GM18870 (cell line): ENCODE measurements around the gene CFAP52.
"Not testable (repeated sequence)": the region's sequence is repeated elsewhere in the genome, so short reads cannot be mapped to it uniquely, and the experiment has no call there.

Experiments
- ATAC-seq: cut with Tn5 transposase; IDR thresholded peaks from one replicate; pipeline ENCODE4 v1.9.1; 2021; ENCODE audit warnings: moderate library complexity; ENCODE audit not compliant: unreplicated experiment

Gene CFAP52

DNA sequence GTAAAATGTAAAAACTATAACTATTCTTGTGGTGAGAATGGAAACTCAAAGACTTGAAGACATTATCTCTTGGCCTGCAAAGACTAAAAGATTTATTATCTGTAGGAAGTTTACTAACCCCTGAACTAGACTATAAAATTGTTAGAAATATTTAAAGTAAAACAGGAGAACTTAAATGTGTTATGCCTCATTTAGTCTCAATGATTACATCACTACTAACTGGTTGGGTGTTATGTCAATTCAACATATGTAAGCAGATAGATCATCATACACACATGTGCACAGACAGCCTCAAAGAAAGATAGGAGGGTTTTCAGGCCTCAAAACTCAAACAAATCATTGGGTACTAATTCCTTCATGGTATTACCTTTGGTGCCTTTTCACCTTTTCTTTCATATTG lies 8.4 kb upstream of the CFAP52 start:
- no peak for ATAC-seq

DNA sequence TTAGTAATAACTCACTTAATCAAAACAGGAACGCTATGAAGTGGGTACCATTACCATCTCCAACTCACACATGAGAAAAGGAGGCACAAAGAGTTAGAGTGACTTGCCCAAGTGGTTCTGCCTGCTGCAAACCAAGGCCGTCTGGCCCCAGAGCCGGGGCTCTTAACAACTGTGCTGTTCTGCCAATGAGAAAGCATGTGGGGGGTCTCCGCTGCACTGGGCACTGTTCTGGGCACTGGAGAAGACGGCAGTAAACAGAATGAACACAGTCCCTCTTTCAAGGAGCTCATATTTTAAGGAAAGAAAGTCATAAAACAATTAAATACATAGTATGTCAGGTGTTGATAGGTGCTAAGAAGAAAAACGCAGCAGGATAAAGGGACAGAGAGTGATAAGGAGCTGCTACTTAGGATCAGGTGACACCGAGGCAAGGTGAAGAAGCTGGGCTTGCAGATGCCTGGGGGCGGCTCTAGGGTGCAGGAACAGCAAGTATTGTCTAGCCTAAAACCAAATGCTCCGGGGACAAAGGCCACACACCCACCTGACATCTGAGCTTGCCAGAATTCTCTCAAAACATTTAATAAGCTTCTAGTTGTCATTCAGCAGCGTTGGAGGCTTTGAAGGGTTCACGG lies 7.4 kb upstream of the CFAP52 start:
- ATAC-seq = no peak

DNA sequence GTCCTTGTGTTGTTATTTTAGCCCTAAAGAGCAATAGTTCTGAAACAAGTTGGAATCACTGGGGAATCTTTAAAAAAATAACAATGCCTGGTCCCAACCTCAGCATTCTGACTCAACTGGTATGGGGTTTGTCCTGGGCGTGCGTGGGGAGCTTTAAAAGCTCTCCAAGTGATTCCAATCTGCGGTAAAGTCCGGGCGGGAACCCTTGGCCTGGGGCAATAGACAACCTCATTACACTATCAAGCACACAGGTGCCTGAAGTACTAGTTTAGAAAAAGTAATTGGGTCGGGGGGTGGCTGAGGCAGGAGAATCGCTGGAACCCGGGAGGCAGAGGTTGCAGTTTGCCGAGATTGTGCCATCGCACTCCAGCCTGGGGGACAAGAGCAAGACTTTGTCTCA lies 5.2 kb upstream of the CFAP52 start:
- no peak for ATAC-seq

DNA sequence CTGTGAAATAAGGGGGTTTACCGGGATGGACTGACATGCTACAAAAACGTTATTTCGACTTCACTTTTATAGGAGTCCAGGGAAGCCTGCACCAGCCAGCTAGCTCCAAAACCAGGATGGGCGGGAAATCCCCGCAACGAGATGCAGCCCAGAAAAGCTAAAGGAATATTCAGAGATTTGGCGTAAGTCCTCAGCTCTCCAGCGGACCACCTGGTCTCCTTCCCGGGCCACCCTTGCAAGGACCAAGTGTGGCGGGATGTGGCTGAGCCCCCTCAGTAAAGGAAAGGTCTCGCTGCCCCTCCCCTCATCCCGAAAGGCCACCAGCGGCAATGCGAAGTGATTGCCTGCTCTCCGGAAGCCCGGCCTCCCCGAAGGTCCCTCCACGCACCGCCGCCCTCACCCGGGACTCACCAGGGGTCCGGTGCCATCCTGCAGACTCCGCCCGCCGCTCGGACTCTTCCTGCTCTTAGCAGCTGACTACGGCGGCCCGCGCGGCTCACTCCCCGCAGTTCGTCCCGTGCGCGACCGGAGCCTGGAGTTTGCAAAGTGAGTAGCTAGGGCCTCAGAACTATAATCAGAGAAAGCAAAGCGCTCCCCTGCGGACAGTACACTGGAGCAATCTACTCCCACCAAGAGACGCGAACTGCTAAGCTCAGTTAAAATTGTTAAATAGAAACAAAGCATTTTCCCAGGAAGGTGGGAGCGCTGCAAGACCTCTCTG lies 901 bp upstream of the CFAP52 start, which contains the start of gene STX8:
Gene STX8 (minus strand): TSS at position 440 of the 721 bp plus-strand sequence. CDS start 12 bp downstream, at position 428.
- peak; percentile 38 for ATAC-seq

DNA sequence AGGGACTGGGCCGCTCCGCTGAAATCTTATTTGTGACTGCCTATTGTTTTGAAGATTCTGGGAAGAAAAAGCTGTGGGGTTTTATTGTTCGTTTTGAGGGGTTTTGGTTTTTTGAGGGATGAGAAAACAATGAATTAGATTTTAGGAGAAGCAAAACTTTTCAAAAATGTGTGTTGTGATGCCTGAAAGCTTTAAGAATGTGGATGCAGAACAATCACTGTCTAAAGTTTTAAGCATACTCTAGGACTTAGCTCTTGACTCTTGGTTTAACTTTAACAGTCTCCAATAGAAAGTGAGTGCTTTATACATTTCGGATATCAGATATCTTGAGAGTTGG lies 899 bp downstream of the CFAP52 start:
- no peak for ATAC-seq

DNA sequence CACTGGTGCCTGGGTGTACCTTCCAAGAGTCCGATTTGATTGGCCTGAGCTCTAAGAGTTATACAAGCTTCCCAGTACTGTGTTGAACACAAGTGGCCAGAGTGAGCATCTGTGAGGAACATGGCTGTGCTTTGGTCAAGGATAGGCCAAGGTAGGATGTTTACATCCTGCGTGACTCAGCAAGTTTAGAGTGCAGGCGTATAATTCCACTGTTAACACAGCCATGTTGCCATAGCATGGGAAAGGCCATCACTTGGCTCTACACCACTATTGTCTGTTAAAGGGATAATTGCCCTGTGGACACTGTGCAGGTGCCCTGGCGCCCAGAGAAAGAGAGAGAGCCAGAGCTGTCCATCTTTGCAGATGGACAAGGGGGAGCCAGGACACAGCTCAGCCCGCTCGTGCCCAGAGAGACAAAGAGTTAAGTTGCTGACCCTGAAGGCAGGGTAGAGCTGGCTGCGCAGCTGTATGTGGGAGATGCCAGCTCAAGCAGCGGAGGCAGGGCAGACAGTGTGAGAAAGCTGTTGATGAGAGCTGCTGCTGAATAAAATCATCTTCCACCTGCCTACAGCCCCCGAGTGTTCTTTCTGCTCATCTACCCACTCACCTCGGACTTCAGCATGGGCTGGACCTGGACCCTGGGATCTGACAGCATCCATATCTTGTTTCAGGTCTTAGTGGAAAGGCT lies 11.7 kb downstream of the CFAP52 start:
- no peak for ATAC-seq

DNA sequence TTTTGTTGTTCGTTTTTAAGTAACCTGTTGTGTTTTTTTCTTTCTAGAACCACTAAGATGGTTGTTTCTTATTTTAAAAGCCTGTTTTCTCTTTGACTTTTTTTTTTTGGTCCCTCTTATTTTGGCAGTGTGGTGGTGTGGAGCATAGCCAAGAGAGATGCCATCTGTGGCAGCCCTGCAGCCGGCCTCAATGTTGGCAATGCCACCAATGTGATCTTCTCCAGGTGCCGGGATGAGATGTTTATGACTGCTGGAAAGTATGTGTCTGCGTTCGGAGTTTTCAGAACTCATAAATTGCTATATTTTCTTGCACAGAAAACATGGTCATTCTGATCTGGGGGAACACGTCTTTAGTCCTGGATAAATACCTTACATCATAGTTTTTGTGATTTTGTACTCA lies 17.6 kb downstream of the CFAP52 start:
- ATAC-seq = no peak

DNA sequence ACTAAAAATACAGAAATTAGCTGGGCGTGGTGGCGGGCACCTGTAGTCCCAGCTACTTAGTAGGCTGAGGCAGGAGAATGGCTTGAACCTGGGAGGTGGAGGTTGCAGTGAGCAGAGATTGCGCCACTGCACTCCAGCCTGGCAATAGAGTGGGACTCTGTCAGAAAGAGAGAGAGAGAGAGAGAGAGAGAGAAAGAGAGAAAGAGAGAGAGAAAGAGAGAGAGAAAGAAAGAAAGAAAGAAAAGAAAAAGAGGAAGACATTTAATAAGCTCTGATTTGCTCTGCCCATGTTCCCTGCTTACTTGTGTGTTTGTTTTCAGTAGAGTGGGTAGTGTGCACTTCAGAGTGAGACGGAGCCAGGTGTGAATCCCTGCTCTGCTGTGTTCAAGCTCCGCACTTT lies 21.2 kb downstream of the CFAP52 start:
- not testable (repeated sequence) for ATAC-seq

DNA sequence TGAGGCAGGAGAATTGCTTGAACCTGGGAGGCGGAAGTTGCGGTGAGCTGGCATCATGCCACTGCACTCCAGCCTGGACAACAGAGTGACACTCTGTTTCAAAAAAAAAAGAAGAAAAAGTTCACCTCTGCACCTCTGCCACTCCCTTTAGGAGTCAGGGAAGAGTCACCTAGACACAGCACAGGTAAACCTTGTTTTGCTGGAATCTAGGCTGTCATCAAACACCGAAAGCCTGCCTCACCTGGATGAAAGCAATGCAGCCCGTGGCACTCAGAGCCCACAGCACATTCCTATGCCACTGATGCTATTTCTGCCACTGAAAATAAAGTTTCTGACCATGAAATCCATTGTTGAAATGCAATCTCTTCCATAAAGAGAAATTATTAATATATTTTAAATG lies 22.2 kb downstream of the CFAP52 start:
- no peak for ATAC-seq

DNA sequence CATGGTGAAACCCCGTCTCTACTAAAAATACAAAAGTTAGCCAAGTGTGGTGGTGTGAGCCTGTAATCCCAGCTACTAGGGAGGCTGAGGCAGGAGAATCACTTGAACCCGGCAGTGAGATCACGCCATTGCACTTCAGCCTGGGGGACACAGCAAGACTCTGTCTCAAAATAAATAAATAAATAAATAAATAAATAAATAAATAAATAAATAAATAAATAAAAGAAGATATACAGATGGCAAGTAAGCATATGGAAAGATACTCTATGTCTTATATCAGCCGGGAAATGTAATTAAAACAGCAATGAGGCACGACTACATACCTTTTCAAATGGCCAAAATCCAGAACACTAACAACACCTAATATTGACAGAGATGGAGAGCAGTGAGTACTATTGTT lies 28.1 kb downstream of the CFAP52 start:
- not testable (repeated sequence) for ATAC-seq

DNA sequence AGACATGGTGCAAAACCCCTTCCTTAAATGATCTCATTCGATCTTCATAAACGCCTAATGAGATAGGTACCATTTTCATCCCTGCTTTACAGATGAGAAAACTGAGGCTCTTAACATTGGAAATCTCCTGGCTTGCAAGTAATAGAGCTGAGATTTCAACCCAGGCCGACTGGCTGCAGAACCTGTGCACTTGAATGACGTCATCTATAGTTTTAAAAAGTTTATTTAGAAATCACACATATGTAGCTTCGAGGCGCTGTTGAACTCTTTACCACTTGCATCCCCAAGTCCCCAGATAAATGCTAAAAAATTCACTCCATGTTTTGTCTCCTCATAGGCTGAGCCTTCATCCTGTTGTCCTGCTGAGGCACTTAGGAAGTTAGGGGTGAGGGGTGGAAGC lies 30.0 kb downstream of the CFAP52 start:
- ATAC-seq = no peak

DNA sequence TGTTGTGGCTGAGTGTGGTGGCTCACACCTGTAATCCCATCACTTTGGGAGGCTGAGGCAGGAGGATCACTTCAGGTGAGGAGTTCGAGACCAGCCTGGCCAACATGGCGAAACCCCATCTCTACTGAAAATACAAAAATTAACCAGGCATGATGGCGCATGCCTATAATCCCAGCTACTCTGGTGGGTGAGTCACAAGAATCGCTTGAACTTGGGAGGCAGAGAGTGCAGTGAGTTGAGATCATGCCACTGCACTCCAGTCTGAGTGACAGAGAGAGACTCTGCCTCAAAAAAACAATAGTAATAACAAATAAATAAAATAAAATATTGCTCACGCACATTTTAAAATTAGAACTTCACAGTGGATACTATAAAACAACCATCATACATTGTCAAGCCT lies 30.6 kb downstream of the CFAP52 start:
- ATAC-seq = not testable (repeated sequence)

DNA sequence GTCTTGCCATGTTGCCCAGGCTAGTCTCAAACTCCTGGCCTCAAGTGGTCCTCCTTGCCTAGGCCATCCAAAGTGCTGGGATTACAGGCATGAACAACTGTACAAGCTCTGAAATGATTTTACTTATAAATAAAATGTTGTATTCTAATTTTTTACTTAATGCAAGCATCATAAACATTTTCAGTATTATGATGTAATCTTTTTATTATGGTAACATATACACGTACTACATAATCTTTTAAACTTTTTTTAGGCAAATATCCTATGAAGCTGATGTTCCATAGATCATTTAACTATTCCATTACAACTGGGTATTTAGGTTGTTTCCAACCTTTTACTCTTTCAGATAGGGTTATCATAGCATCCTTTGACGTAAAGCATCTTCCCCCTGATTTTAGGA lies 35.1 kb downstream of the CFAP52 start:
- no peak for ATAC-seq

DNA sequence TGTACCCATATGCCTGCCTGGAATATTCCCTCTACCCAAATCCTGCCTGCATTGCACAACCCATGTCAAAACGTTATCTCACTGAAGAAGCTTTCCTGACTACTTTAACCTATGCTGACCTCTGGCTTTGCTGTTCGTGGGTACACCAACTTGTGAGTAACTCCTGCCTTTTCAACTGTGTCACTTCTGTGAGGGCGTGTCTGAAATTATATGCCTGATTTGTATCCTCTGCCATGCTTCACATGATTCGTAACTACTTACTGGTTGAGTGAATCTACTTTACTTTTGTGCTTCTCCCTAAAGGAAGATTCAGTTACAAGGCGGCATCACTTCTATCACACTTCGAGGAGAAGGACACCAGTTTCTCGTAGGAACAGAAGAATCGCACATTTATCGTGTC lies 35.6 kb downstream of the CFAP52 start:
- no peak for ATAC-seq

DNA sequence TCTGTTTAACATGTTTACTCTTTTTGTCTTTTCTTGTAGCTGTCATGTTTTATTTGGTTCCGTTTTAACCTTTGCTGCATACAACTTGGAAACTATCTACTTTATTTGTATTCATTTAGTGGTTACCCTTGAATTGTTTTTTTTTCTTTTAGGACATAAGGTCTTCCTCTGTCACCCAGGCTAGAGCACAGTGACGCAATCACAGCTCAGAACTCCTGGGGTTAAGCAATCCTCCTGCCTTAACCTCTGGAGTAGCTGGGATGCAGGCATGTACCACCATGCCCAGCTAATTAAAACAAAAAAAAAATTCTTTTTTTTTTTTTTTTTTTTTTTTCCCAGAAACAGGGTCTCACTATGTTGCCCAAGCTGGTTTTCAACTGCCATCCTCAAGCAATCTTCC lies 39.0 kb downstream of the CFAP52 start:
- ATAC-seq = no peak

DNA sequence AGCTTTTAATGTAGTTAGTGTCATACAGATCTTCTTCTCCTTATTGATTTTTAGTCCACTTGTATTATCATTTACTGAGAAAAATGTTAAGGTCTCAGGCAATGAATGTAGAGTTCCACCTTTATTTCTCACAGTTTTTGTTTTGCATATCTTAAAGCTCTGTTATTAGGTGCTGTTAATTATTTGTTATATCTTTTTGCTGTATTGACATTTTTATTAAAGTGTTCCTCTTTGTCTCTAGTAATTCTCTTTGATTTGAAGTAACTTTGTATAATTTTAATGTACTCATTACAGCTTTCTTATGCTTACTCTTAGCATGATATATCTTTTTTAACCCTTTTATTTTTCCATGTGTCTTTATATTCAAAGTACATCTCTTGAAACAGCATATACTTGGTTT lies 46.5 kb downstream of the CFAP52 start:
- ATAC-seq = no peak

DNA sequence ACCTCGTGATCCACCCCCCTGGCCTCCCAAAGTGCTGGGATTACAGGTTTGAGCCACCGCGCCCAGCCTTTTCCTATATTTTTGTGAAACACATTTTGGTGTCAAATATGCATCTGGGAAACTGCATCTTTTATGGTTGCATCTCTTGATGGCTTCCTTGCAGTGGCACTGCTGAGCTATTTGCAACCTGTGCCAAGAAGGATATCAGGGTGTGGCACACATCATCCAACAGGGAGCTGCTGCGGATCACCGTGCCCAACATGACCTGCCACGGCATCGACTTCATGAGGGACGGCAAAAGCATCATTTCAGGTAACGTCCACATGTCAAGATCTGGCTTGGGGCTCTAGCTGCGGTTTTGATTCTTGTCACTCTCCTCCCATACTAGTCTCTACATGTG lies 52.1 kb downstream of the CFAP52 start:
- ATAC-seq = no peak

DNA sequence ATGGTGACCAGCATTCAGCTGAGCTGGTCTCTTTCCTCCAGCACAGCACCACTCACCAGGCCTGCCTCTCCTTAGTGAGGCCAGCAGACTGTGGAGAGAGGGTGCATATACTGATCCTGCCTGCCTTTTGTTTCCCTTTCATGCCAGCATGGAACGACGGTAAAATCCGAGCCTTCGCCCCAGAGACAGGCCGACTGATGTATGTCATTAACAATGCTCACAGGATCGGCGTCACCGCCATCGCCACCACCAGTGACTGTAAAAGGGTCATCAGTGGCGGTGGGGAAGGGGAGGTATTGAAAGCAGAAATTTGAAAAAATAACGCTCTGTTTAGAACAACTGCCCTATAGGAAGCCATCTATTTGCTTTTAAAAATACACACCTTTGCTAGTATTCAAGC lies 56.3 kb downstream of the CFAP52 start:
- no peak for ATAC-seq

DNA sequence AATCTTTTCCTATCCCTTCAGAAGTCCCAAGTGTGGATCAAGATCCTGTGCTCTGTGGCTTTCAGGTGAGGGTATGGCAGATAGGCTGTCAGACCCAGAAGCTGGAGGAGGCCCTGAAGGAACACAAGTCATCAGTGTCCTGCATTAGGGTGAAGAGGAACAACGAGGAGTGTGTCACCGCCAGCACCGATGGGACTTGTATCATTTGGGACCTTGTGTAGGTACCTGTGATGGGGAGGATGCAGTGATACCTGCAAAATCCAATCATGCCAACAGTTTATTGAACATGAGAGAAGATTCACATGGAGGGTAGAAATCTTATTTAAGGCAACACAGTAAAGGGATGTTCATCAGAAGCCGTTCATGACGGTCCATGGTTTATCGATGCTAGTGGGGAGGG lies 58.9 kb downstream of the CFAP52 start:
- no peak for ATAC-seq

DNA sequence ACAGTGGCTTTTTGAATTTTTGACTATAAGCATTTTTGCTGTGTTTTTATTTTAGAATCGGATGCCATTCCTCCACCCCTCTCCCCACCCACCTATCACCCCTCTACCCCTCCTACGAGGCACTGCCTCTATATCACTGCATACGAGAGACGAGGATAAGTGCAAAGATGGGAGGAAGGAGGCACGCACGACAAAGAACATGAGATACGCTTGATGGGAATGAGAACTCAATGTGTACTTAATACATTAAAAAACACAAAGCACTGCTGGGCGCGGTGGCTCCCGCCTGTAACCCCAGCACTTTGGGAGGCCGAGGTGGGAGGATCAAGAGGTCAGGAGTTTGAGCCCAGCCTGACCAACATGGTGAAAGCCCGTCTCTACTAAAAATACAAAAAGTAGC lies 60.1 kb downstream of the CFAP52 start:
- ATAC-seq = no peak

DNA sequence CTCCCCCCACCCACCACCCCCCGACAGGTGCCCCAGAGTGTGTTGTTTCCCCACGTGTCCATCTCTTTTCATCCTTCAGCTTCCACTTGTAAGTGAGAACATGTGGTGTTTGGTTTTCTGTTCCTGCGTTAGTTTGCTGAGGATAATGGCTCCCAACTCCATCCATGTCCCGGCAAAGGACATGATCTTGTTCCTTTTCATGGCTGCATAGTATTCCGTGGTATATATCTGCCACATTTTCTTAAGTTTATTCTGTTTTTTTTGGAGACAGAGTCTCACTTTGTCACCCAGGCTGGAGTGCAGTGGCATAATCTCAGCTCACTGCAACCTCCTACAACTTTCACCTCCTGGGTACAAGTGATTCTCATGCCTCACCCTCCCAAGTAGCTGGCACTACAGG lies 63.9 kb downstream of the CFAP52 start:
- ATAC-seq = not testable (repeated sequence)

DNA sequence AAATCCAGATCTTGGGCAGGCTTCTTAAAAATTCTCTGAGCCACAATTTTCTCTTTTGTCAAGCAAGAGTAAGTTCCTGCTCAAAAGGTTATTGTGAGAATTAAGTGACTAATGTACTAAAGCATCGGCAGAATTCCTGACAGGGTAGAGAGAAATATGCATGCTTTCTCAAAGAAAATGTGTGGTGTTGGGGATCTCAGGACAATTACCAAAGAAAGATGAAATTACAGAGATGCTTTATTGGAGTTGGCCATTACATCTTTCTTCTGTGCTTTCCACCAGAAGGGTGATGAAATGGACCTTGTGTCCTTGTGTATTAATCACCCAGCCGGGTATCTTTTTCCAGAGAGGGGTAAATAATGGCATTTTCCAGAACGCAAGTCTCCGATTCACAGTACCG lies 67.2 kb downstream of the CFAP52 start:
- ATAC-seq = no peak
